Kidney epithelial cell (primary cell): ENCODE measurements around the gene PRR14L. TPM values are rescaled to one million over a fixed set of nuclear protein-coding genes. Genes with fewer than 3 reads are reported as not detected.

Experiments
- DNase-seq: peaks from one replicate; pipeline ENCODE4 v3.0.0-alpha.2; 2010; ENCODE audit warnings: low read depth
- H3K27me3 ChIP-seq: 2 replicates; pipeline ENCODE4 v1.6.0; 2011; ENCODE audit warnings: low read length; ENCODE audit not compliant: control insufficient read depth, insufficient read depth
- H3K36me3 ChIP-seq: 2 replicates; pipeline ENCODE4 v1.5.1; 2011; ENCODE audit warnings: low read length; ENCODE audit not compliant: control insufficient read depth, insufficient read depth
- H3K4me3 ChIP-seq: 2 replicates; pipeline ENCODE4 v1.5.1; 2011; ENCODE audit warnings: low read depth, mild to moderate bottlenecking, control low read depth, low read length
- total RNA-seq: library from RNA; depleted of rRNA; stranded (reverse); fragments of >200 nt; gene quantifications from 2 replicates; pipeline ENCODE4 v1.2.3, GENCODE V29; 2015
- TF ChIP-seq, protein P1 (sequence below): IDR thresholded peaks from 2 replicates; pipeline ENCODE4 v1.5.1; 2011; ENCODE audit warnings: mild to moderate bottlenecking, moderate library complexity, low read length, control low read depth, inconsistent platforms; ENCODE audit not compliant: insufficient read depth, poor library complexity, severe bottlenecking

Gene PRR14L
- total RNA-seq, 1 donor from 2014 or later: 23.6 TPM

DNA sequence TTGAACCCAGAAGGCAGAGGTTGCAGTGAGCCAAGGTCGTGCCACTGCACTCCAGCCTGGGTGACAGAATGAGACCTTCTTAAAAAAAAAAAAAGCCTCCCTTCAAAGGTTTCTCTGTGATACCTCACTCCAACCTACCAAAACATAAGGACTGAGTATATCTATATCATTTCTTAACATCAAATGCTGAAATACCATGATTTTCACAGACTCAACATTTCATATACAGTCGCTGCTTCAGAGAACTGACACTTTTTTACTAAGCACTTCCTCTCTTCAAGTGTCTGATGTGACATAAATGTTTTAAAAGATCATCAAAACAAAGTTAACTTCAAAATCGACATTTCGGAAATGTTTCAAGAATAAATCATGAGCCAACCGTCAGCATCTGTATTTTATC lies 12.0 kb downstream of the PRR14L start:
- Histone ChIP-seq H3K36me3 (no peaks in the 10 kb centered on the region), H3K4me3 (no peak overlapping the region), H3K27me3 (no peaks in the 10 kb centered on the region)
- no peak for DNase-seq
- TF ChIP-seq, protein P1, sequence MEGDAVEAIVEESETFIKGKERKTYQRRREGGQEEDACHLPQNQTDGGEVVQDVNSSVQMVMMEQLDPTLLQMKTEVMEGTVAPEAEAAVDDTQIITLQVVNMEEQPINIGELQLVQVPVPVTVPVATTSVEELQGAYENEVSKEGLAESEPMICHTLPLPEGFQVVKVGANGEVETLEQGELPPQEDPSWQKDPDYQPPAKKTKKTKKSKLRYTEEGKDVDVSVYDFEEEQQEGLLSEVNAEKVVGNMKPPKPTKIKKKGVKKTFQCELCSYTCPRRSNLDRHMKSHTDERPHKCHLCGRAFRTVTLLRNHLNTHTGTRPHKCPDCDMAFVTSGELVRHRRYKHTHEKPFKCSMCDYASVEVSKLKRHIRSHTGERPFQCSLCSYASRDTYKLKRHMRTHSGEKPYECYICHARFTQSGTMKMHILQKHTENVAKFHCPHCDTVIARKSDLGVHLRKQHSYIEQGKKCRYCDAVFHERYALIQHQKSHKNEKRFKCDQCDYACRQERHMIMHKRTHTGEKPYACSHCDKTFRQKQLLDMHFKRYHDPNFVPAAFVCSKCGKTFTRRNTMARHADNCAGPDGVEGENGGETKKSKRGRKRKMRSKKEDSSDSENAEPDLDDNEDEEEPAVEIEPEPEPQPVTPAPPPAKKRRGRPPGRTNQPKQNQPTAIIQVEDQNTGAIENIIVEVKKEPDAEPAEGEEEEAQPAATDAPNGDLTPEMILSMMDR: no peak

DNA sequence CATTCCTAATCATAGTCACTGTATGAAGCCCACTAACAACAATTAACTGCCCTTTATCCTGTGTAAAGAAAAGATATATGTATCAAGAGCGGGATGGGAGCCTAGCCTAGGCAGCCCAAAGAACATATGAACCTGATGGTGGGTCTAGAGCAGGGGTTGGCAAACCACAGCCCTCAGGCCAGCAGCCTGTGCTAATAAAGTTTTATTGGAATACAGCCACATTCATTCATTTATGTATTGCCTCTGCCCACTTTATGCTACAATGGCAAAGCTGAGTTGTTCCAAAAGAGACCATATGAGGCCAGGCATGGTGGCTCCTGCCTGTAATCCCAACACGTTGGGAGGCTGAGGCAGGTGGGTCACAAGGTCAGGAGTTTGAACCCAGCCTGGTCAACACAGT lies 13.5 kb downstream of the PRR14L start:
- TF ChIP-seq, protein P1: no peak
- DNase-seq: no peak
- Histone ChIP-seq H3K36me3 (no peaks in the 10 kb centered on the region), H3K27me3 (no peaks in the 10 kb centered on the region), H3K4me3 (no peak overlapping the region)

DNA sequence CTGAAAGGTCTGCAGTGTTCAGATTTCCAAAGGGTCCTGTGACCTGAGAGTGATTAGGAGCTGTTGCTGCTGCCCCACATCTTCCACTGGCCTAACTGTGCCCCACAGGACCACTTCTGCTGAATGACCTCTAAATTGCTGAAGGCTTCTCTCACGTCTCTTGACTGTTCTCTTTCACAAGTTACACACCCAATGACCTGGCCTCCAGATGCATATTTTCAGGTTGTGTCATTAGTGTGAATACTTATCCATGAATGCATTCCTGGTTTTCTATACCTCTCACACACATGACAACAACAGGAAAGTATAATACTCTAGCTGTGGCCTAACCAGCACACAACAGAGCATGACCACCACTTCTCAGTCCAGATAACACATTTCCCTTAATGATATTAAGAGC lies 15.4 kb downstream of the PRR14L start:
- no peaks in the 10 kb centered on the region for H3K36me3 ChIP-seq
- H3K4me3 ChIP-seq: no peak overlapping the region
- no peaks in the 10 kb centered on the region for H3K27me3 ChIP-seq
- TF ChIP-seq, protein P1: no peak
- DNase-seq: no peak

DNA sequence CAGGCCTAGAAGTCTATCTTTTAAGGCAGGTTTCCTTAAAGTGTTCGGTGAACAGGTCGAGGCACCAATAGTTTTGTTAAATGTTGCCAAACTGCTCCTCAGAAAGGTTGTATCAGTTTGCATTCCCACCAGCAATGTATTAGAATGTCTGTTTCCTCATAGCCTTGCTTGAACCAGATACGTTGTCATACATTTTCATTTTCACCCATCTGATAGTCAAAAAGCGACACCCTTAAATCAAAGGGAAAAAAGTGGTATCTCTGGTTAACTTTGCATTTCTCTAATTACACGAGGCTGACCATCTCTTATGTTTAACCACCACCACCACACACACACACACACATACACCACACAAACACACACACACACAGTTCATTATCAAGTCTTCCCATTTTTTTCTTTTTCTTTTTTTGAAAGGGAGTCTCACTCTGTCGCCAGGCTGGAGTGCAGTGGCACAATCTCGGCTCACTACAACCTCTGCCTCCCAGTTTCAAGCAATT lies 16.3 kb downstream of the PRR14L start:
- no peak overlapping the region for H3K4me3 ChIP-seq
- DNase-seq: no peak
- H3K36me3 ChIP-seq: no peaks in the 10 kb centered on the region
- TF ChIP-seq, protein P1: no peak
- no peaks in the 10 kb centered on the region for H3K27me3 ChIP-seq

DNA sequence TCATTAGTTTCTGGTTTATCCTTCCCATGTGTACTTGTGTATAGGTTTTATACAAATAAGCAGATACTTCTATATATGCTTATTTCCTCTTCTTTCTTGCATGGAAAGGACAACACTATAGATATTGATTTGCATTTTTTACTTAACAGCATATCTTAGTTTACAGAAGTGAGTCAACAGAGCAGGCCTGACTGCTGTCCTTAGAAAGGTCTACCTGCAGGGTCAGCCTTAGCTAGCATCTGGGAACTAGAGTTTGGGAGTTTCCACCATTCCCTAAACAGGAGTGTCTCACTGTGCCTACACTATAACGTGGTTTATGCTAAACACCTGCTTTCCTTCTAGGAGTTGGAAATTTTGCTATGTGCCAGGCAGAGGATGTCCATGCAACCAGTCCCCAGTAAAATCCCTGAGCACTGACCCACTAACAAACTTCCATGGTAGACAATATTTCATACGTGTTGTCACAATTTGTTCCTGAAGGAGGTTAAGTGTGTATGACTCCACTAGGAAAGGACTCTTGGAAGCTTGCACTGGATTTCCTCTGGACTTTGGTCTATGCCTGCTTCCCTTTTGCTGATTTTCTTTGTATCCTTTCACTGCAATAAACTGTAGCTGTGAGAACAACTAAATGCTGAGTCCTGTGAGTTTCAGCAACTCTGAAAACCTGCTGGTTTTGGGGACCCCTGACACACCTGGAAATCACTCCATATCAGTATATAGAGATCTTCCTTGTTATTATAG lies 17.7 kb downstream of the PRR14L start:
- no peaks in the 10 kb centered on the region for H3K27me3 ChIP-seq
- DNase-seq: no peak
- TF ChIP-seq, protein P1: no peak

DNA sequence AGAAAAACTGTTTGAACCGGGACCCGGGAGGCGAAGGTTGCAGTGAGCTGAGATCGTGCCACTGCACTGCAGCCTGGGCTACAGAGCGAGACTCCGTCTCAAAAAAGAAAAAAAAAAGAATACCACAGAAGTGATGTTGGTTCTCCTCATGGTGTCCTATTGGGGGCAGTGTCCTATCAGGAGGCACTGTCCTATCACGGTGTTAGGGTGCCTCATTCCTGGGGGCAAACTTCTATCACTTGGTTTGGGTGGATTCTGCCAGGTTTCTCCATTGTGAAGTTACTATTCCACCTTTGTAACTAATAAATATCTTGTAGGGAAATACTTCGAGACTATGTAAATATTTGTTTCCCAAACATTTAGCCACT lies 19.6 kb downstream of the PRR14L start:
- H3K27me3 ChIP-seq: no peaks in the 10 kb centered on the region
- DNase-seq: no peak
- no peak overlapping the region for H3K4me3 ChIP-seq
- TF ChIP-seq, protein P1: no peak
- no peaks in the 10 kb centered on the region for H3K36me3 ChIP-seq

More for the DNA sequence above, 17.7 kb downstream of the PRR14L start:
- Histone ChIP-seq H3K36me3 (no peaks in the 10 kb centered on the region), H3K4me3 (no peak overlapping the region)
